OCI-M1 (cell line): ENCODE data around the gene AQP3.
"Not testable (repeated sequence)": the region's sequence is repeated elsewhere in the genome, so short reads cannot be mapped to it uniquely, and the experiment has no call there.

Experiments
- DNase-seq: peaks from one replicate; lab custom pipeline; 2025; lab: John Stamatoyannopoulos, UW

Gene AQP3

GRCh38 chr9:33446946-33447798, at the start of gene AQP3:
AQP3 (minus strand) TSS chr9:33447593; CDS start chr9:33447530, 63 bp downstream.
- DNase-seq = peak; percentile 92

GRCh38 chr9:33493819-33494218, 46.4 kb upstream of the AQP3 start:
- peak; percentile 45 for DNase-seq

- no peak for DNase-seq
Observed at GRCh38 chr9:33489066-33489465, 41.7 kb upstream of the AQP3 start.

- not testable (repeated sequence) for DNase-seq
Observed at GRCh38 chr9:33485312-33485711, 37.9 kb upstream of the AQP3 start.

- DNase-seq = no peak
Observed at GRCh38 chr9:33480976-33481375, 33.6 kb upstream of the AQP3 start.

- DNase-seq = no peak
Observed at GRCh38 chr9:33480106-33480505, 32.7 kb upstream of the AQP3 start.

GRCh38 chr9:33476503-33476902, 29.1 kb upstream of the AQP3 start:
- DNase-seq = no peak

GRCh38 chr9:33475357-33475756, 28.0 kb upstream of the AQP3 start:
- DNase-seq = no peak

- peak; percentile 99 for DNase-seq
Observed at GRCh38 chr9:33473643-33474352, 26.4 kb upstream of the AQP3 start, which contains the start of gene NOL6. NOL6 (minus strand) TSS chr9:33473924; CDS start chr9:33473842, 82 bp downstream.

GRCh38 chr9:33472881-33473615, 25.7 kb upstream of the AQP3 start:
- peak; percentile 12 for DNase-seq

GRCh38 chr9:33472171-33472880, 24.9 kb upstream of the AQP3 start:
- no peak for DNase-seq

GRCh38 chr9:33471361-33471760, 24.0 kb upstream of the AQP3 start:
- no peak for DNase-seq

- DNase-seq = no peak
Observed at GRCh38 chr9:33469891-33470290, 22.5 kb upstream of the AQP3 start.

- no peak for DNase-seq
Observed at GRCh38 chr9:33468797-33469621, 21.6 kb upstream of the AQP3 start.

- DNase-seq = no peak
Observed at GRCh38 chr9:33468215-33468730, 20.9 kb upstream of the AQP3 start.

GRCh38 chr9:33467526-33467925, 20.1 kb upstream of the AQP3 start:
- no peak for DNase-seq

- peak; percentile 71 for DNase-seq
Observed at GRCh38 chr9:33466565-33467495, 19.4 kb upstream of the AQP3 start.

GRCh38 chr9:33465596-33466564, 18.5 kb upstream of the AQP3 start:
- no peak for DNase-seq
